ENCODE results near the gene HTR7. TPM values are rescaled to one million over a fixed set of nuclear protein-coding genes. Genes with fewer than 3 reads are reported as not detected.

The HTR7 gene
- total and polyA plus RNA-seq, 2 of the 8 experiments (the other 6 are each of a cell fraction or from before 2014, with no cell fraction given), result 22.9 to 24.6 TPM

GRCh38 chr10:90746829-90747228, 111.0 kb downstream of the HTR7 start (continued):
- TF ChIP-seq MAFK (IDR thresholded peaks at IDR 0.05; ENCODE audit: low read depth, low read length) (no peak), SUZ12 (IDR thresholded peaks at IDR 0.05; ENCODE audit: low read length) (no peak), SIRT6 (IDR thresholded peaks at IDR 0.05; ENCODE audit: low read length) (no peak), POLR2AphosphoS5 (IDR thresholded peaks at IDR 0.05; ENCODE audit: low read depth, low read length) (no peak), TAF7 (optimal IDR thresholded peaks at IDR 0.05; ENCODE audit: borderline replicate concordance, low read depth, low read length) (no peak)
